Peyer's patch (tissue), 4 donors: ENCODE data around the gene SAMMSON. TPM values are rescaled to one million over a fixed set of nuclear protein-coding genes. Genes with fewer than 3 reads are reported as not detected.

Experiments
- DNase-seq, 3 donors: peaks; one replicate each; pipeline ENCODE4 v3.0.0-alpha.2; 2017 to 2019
- H3K27ac ChIP-seq, 4 donors: fragments of 200-600 bp; sonication (generic); one replicate each; pipeline ENCODE4 v1.5.1; 2016 to 2019
- H3K27me3 ChIP-seq, 2 donors: fragments of 200-600 bp; sonication (generic); one replicate each; pipeline ENCODE4 v1.5.1; 2019
- H3K36me3 ChIP-seq, 3 donors: fragments of 200-600 bp; sonication (generic); one replicate each; pipeline ENCODE4 v1.5.1; 2016 to 2019
- H3K4me1 ChIP-seq, 4 donors: fragments of 200-600 bp; sonication (generic); one replicate each; pipeline ENCODE4 v1.5.1; 2016 to 2019
- H3K4me3 ChIP-seq, 4 donors: fragments of 200-600 bp; sonication (generic); 1 replicate in 3 of 4; 2 replicates in 1 of 4; pipeline ENCODE4 v1.5.1; 2016 to 2019; ENCODE audit warnings: mild to moderate bottlenecking in 1 of 4
- H3K9me3 ChIP-seq, 4 donors: fragments of 200-600 bp; sonication (generic); one replicate each; pipeline ENCODE4 v1.5.1; 2016 to 2019; ENCODE audit warnings: mild to moderate bottlenecking in 1 of 4
- CTCF ChIP-seq, 6 experiments: fragments of 450-650 bp in 4 of 6; fragments of 200-600 bp in 2 of 6; sonication (generic) in 1 of 6; IDR thresholded peaks; one replicate each; pipeline ENCODE4 v1.5.1; 2017 to 2019; ENCODE audit warnings: antibody characterized with exemption in 6 of 6, mild to moderate bottlenecking in 3 of 6, moderate library complexity in 1 of 6
- POLR2A ChIP-seq, 2 donors: fragments of 450-650 bp; IDR thresholded peaks; one replicate each; pipeline ENCODE4 v1.5.1; 2017; ENCODE audit warnings: antibody characterized with exemption in 2 of 2, mild to moderate bottlenecking in 2 of 2, moderate library complexity in 2 of 2
- total RNA-seq, 4 donors: library from RNA; depleted of rRNA; stranded (reverse); fragments of >200 nt; gene quantifications; one replicate each; pipeline ENCODE4 v1.1.0, GENCODE V29; 2016

Gene SAMMSON
- total RNA-seq, 4 donors from 2014 or later, result not detected

- no peaks in the 10 kb centered on the region for H3K9me3 ChIP-seq
These were observed 79.2 kb downstream of the SAMMSON start for GRCh38 chr3:70078778-70079177.

GRCh38 chr3:70085613-70086012 is 86.1 kb downstream of the SAMMSON start:
- Histone ChIP-seq H3K27ac (no peak overlapping the region), H3K4me1 (no peaks in the 10 kb centered on the region), H3K4me3 (no peak overlapping the region), H3K9me3 (no peaks in the 10 kb centered on the region), H3K36me3 (no peaks in the 10 kb centered on the region), H3K27me3 (no peaks in the 10 kb centered on the region)
- DNase-seq, result no peak
- TF ChIP-seq POLR2A (IDR thresholded peaks at IDR 0.05), result no peak
- no peak for TF ChIP-seq CTCF (IDR thresholded peaks at IDR 0.05)

More at GRCh38 chr3:70078778-70079177, 79.2 kb downstream of the SAMMSON start:
- no peak overlapping the region for H3K4me3 ChIP-seq
- H3K27me3 ChIP-seq, result no peaks in the 10 kb centered on the region
- no peak for TF ChIP-seq CTCF (IDR thresholded peaks at IDR 0.05)
- no peak for TF ChIP-seq POLR2A (IDR thresholded peaks at IDR 0.05)
- no peaks in the 10 kb centered on the region for H3K36me3 ChIP-seq
- no peak overlapping the region for H3K27ac ChIP-seq
- H3K4me1 ChIP-seq, result no peaks in the 10 kb centered on the region
- DNase-seq, result no peak

GRCh38 chr3:70086336-70086735 is 86.8 kb downstream of the SAMMSON start:
- Histone ChIP-seq H3K27ac (no peak overlapping the region), H3K27me3 (no peaks in the 10 kb centered on the region), H3K4me1 (no peaks in the 10 kb centered on the region), H3K4me3 (no peak overlapping the region), H3K9me3 (no peaks in the 10 kb centered on the region), H3K36me3 (no peaks in the 10 kb centered on the region)
- no peak for DNase-seq
- TF ChIP-seq POLR2A (IDR thresholded peaks at IDR 0.05) (no peak), CTCF (IDR thresholded peaks at IDR 0.05) (no peak)

- DNase-seq, result no peak
- no peaks in the 10 kb centered on the region for H3K9me3 ChIP-seq
- no peaks in the 10 kb centered on the region for H3K4me1 ChIP-seq
- no peak overlapping the region for H3K4me3 ChIP-seq
- no peaks in the 10 kb centered on the region for H3K27me3 ChIP-seq
- no peaks in the 10 kb centered on the region for H3K36me3 ChIP-seq
- no peak for TF ChIP-seq POLR2A (IDR thresholded peaks at IDR 0.05)
- peak in 5 of 6 experiments; percentile 39 to 66 (median 58) for TF ChIP-seq CTCF (IDR thresholded peaks at IDR 0.05)
- no peak overlapping the region for H3K27ac ChIP-seq
These were observed 90.9 kb downstream of the SAMMSON start for GRCh38 chr3:70090322-70090913.

GRCh38 chr3:70094197-70094596 is 94.7 kb downstream of the SAMMSON start:
- no peak for DNase-seq
- Histone ChIP-seq H3K9me3 (no peaks in the 10 kb centered on the region), H3K4me1 (no peaks in the 10 kb centered on the region), H3K27ac (no peak overlapping the region), H3K36me3 (no peaks in the 10 kb centered on the region), H3K4me3 (no peak overlapping the region), H3K27me3 (no peaks in the 10 kb centered on the region)
- TF ChIP-seq CTCF (IDR thresholded peaks at IDR 0.05), result no peak
- no peak for TF ChIP-seq POLR2A (IDR thresholded peaks at IDR 0.05)

- H3K36me3 ChIP-seq, result no peaks in the 10 kb centered on the region
- H3K9me3 ChIP-seq, result no peaks in the 10 kb centered on the region
- no peak overlapping the region for H3K27ac ChIP-seq
- H3K4me1 ChIP-seq, result no peaks in the 10 kb centered on the region
- H3K4me3 ChIP-seq, result no peak overlapping the region
- no peak for DNase-seq
- TF ChIP-seq POLR2A (IDR thresholded peaks at IDR 0.05) (no peak), CTCF (IDR thresholded peaks at IDR 0.05) (no peak)
- no peaks in the 10 kb centered on the region for H3K27me3 ChIP-seq
These were observed 95.7 kb downstream of the SAMMSON start for GRCh38 chr3:70095260-70095659.
